Fibroblast of skin of left biceps (primary cell): ENCODE measurements around the gene NRSN2.
"Not testable (repeated sequence)": the region's sequence is repeated elsewhere in the genome, so short reads cannot be mapped to it uniquely, and the experiment has no call there.

ENCODE experiments used
- DNase-seq, 2 experiments: peaks; one replicate each; pipeline ENCODE4 v3.0.0-alpha.2; 2013; ENCODE audit warnings: low read depth in 2 of 2

The NRSN2 gene

DNA sequence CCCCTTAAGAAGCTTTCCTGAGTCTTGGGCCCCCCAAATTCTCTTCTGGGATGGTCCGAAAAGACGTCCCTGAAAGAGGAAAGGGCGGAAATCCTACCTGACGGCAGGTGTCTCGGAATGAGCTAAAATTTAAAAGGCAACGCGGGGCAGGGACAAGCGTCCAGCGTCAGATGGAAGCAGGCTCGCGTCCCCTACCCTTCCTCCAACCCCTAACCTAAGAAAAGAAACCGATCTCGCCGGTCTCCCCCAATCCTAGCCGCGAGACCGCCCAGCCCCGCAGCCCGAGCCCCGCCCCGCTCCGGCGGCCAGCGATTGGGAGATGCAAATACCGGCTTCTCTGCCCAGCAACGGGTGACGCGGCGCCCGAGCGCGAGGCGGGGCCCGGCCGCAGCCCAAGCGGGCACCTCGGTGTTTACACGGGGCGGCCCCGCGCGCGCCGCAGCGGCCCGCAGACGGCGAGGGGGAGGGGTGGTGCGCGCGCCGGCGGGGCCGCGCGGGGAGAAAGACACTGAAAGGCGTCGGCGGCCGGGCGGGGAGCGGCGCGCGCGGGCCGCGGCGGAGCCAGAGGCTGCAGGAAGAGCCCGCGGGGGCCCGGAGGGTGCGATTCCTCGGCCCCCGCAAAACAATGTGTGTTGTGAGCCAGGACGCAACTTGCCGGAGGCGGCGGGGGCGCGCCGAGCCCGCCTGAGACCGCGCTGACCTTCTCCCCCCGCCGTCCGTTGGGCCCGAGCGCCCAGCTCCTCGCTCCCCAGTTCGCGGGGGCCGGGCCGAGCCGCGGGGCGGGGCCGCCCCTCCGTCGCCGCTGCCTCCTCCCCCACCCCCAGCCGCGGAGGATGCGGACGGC is 21.6 kb upstream of the NRSN2 start, which contains the start of gene SOX12:
Gene SOX12 (plus strand): TSS at position 508 of the 844 bp plus-strand sequence. CDS start 373 bp downstream, outside the sequence.
- peak; percentile 78 to 80 for DNase-seq

GRCh38 chr20:325889-326644 is 20.8 kb upstream of the NRSN2 start:
- DNase-seq = no peak

- no peak for DNase-seq
Observed at GRCh38 chr20:326645-327185, 20.2 kb upstream of the NRSN2 start.

DNA sequence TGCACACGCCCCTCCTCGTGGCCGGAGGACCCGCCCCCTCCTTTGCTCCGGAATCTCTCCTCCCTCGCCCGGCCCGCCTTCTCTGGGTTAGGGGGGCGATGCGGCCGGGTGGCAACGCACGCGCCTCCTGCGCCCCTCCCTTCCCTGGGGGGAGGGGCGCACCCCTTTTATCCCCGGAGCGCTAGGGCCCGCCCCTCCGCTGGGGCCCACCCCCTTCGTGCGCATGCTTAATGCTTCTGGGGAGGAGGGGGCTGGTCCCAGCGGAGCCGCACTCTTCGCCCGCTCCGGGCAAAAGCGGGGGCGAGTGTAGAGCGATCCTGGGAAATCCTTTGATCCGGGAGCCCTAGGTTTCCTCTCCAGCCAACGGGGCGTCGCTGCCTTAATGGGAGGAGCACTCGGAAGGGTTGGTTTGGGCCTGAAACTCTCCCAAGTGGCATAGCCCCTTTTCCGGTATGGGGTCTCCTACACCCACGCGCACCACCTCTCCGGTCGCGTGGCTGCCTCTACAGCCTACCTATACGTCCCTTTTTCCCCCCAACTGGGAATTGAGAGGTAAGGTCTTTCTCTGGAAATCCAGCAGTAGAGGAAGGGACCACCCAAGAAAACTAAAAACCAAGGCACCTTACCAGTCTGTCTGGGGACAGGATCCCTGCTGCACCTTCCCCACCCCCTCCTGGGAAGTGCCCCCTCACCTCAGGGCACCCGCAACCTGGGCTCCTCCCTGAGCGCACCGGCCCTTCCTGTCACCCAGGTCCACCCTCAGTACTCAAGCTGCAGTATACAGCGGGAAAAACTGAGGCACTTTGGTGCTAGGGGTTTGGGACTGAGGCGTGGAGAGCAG is 19.5 kb upstream of the NRSN2 start:
- DNase-seq = peak; percentile 90 to 93

DNA sequence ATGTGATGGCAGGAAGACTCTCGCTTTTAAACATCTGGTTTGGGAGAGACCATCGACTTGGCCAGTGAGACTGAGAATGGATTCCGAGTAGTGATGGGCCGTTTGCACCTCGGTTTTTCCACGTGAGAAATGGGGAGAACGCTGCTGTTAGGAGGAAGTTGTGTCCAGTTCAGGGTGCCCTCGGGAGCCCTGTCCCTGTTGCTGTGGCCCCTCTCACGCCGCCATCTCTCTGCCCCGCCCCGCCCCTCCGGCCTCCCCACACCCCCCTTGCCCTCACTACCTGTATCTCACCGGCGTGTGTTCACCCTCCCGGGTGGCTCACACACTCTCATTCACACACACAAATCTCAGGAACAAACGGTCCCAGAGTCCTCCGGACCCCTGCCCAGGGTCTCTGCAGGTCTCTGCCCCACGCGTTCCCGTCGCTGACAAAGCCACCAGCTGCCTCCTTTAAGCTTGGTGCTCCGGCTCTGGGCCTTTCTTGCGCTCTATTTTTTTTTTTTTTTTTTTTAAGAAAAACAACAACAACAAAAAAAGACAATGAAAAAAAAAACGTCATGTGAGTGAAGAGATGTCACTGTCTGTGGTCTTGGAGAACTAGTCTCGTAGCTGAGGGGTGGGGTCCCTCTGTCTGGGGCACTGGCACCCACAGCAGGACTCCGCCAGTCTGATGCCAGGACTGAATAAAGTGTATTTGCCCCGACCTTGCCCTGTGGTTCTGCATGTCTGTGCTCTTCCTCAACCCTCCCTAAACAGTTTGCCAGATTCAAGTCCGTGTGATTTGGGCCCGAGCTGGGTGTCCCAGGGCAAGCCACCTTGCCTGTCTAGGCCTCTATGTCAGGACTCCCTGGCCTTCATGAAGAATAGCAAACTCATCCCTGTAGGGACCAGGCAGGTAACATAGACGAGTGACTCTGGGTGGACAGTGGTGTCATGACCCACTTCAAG is 18.6 kb upstream of the NRSN2 start:
- DNase-seq = no peak

DNA sequence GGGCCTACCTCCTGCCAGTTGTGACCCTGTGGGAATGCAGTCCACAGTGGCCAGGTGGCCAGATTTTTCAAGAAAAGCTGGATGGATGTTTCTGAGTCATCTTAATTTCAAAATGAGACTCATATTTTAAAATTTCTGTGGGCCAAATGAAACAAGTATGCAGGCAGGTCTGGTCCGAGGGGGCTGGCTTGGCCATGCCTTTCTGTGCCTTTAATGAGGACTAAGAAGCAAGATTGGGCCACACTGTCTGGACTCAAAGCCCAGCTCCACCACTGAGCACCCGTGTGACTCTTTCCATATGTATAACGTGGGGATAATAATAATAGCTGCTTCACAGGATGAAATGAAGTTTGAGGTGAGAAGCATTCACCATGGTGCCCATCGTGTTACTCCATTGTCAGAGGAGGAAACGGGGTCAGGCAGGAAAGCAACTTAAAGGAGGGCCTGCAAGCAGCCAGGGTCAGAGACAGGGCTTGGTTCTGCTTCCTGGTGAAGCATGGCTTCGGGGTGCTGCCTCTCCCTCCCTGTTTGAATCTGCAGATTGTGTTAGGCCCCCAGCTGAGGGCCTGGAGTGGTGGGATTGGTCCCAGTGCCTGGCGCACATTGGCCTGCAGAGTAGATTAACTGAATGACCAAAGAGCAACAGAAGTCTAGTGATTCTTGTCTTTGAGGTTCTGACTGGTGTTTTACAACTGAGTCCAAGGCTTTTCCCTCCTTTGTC is 17.8 kb upstream of the NRSN2 start:
- DNase-seq = no peak

- no peak for DNase-seq
Observed at GRCh38 chr20:329851-330232, 17.1 kb upstream of the NRSN2 start.

DNA sequence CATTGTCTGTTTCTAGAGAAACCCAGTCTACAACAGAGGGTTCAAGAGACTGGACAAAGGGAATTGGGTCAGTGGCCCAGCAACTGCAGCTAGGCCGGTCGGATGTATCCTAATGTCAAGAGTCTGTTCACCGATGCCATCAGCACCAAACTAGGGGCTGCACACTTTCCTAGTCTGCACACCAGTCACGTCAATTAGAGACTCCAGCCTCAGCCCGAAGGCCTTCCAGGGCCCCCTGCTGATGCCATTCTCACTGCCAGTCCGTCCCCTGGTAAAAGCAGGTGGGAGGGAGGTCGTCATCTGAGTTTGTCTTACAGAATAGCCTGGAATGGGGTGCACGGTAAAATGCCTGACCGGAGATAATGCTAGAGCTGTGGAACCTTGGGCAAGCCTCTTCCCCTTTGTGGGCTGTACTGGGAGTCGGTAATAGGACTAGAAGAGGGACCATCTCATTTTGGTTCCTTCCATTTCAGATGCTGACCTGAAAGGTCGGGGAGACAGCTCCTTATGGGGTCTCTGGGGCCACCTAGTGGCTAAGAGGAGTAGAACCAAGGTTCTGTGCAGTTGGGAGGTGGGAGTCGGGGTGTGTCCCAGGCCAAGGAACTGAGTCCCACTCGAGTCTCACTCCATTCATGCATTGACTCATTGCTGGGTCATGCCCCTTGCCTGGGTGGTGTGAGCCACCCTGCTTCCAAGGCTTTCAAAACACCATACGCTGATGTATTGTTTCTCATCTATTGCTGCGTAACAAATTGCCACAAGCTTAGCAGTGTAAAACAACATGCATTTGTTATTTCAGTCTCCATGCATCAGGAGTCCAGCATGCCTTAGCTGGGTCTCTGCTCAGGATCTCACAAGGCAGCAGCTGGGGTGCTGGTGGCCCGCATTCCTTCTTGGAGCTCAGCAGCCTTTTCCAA is 16.4 kb upstream of the NRSN2 start:
- peak in 1 of 2 experiments; percentile 31 for DNase-seq

GRCh38 chr20:334578-334977 is 12.3 kb upstream of the NRSN2 start:
- no peak for DNase-seq

DNA sequence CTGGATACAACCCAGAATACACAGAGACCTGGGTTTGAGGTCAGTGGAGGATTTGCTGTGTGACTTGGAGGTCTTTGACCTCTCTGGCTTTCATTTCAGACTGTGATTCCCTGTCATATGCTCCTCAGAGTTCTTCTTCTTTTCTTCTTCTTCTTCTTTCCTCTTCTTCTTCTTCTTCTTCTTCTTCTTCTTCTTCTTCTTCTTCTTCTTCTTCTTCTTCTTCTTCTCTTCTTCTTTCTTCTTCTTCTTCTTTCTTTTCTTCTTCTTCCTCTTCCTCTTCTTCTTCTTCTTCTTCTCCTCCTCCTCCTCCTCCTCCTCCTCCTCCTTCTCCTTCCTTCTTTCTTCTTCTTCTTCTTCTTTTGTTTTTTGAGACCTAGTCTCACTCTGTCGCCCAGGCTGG is 10.9 kb upstream of the NRSN2 start:
- DNase-seq = not testable (repeated sequence)

DNA sequence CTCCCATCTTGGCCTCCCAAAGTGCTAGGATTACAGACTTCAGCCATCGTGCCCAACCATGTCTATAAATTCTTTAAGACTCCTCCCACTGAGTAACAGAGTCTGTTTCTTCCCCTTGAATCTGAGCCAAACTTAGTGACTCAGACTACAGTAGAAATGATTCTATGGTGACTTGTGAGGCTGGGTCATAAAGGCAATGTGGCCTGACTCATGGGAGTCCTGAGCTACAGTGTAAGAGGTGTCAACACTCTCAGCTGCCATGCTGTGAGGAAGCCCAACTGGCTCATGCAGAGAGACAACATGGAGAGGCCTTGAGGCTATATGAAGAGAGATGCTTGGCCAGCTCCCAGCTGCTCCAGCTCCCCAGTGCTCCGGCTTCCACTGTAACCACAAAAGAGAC is 5.2 kb upstream of the NRSN2 start:
- no peak for DNase-seq

DNA sequence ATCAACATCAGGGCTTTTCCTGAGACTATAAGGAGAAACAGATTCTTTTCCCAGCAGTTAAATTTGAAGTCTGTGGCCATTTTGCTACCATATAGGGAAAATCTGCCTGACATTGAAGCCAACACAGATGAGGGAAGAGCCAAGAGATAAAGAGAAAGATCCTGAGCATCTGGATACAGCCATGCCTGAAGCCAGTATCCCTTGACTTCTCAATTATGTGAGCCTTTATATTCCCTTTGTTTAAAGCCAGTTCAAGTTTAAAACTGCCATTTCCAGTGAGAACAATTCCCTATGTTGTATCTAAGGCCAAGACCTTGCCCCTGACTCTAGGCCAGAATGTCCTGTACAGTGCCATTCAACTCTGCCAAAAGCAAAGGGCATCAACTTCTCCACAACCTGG is 3.8 kb upstream of the NRSN2 start:
- DNase-seq = no peak

GRCh38 chr20:346033-346639 is 775 bp upstream of the NRSN2 start:
- DNase-seq = no peak

- no peak for DNase-seq
Observed at GRCh38 chr20:347317-347639, 367 bp downstream of the NRSN2 start.

- DNase-seq = peak; percentile 86
Observed at GRCh38 chr20:347640-348484, 951 bp downstream of the NRSN2 start.

- no peak for DNase-seq
Observed at GRCh38 chr20:348972-349841, 2.3 kb downstream of the NRSN2 start.

- no peak for DNase-seq
Observed at GRCh38 chr20:353166-353565, 6.3 kb downstream of the NRSN2 start.
